Adrenal gland (tissue), 5 donors: Measurements from ENCODE around the gene IL1RAPL2.
A peak's percentile ranks its signal among the peaks of the same experiment; 100 is the strongest.

ENCODE experiments used
- POLR2A ChIP-seq, 2 donors: fragments of 450-650 bp; IDR thresholded peaks; one replicate each; pipeline ENCODE4 v1.6.1; 2017; ENCODE audit warnings: antibody characterized with exemption in 2 of 2, mild to moderate bottlenecking in 2 of 2, moderate library complexity in 1 of 2
- TF ChIP-seq, protein P1 (sequence below), 6 experiments: fragments of 450-650 bp in 4 of 6; fragments of 200-600 bp in 2 of 6; sonication (generic) in 1 of 6; IDR thresholded peaks; 1 replicate in 5 of 6; 2 replicates in 1 of 6; pipeline versions ENCODE4 v1.5.1 to v1.8.0; 2016 to 2021; ENCODE audit warnings: antibody characterized with exemption in 6 of 6, mild to moderate bottlenecking in 2 of 6, moderate library complexity in 1 of 6
- donor health status: DM: no; HTN: no; CAD: no.

DNA sequence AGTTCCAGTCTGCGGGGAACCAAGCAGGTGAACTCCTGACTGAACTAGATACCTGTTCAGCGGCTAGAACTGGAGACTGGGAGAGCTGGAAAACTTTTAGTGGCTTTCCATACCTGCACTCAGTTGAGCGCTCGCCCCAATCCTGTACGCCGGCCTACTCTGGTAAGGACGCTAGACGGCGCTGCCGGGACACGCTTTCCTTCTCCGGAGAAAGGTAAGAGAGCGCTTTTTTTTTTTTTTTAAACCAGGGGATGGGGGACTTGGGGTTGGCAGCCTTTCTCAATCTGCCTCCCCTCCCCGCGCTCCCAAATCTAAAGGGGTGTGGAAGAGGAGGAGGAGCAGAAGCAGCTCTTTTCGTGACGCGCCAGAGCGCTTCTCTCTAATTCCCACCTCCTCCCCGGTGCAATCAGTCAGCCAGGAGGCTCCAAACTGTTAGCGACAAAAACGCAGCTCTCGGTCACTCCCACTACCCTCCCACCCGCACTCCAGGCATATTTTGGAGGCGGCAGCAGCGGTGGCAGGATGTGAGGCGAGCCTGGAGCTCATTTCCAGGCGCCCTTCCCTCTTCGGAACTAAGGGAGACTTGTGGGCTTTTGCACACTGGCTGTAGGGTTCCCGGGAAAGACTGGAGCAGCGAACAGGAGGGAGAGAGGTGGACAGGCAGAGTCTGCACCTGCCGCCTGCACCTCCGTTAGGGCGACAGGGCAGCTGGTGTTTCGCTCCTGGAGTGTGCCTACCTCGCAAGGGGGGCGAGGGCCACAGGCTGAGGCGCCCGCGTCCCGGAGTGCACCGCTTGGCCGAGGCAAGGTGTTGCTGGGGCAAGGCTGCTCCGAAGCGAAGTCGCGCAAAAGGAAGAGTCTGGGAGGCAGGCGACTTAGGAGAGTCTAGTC is at the start of gene IL1RAPL2:
- TF ChIP-seq, protein P1, sequence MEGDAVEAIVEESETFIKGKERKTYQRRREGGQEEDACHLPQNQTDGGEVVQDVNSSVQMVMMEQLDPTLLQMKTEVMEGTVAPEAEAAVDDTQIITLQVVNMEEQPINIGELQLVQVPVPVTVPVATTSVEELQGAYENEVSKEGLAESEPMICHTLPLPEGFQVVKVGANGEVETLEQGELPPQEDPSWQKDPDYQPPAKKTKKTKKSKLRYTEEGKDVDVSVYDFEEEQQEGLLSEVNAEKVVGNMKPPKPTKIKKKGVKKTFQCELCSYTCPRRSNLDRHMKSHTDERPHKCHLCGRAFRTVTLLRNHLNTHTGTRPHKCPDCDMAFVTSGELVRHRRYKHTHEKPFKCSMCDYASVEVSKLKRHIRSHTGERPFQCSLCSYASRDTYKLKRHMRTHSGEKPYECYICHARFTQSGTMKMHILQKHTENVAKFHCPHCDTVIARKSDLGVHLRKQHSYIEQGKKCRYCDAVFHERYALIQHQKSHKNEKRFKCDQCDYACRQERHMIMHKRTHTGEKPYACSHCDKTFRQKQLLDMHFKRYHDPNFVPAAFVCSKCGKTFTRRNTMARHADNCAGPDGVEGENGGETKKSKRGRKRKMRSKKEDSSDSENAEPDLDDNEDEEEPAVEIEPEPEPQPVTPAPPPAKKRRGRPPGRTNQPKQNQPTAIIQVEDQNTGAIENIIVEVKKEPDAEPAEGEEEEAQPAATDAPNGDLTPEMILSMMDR (IDR thresholded peaks at IDR 0.05) = peak in 1 of 6 experiments; percentile 10
- TF ChIP-seq POLR2A (IDR thresholded peaks at IDR 0.05) = no peak
